GM18861 (cell line): Measurements from ENCODE around the gene FLAD1.

Source experiments
- ATAC-seq: cut with Tn5 transposase; IDR thresholded peaks from one replicate; pipeline ENCODE4 v1.9.1; 2021; ENCODE audit not compliant: unreplicated experiment

Gene FLAD1

GRCh38 chr1:155002464-155003226, 19.5 kb downstream of the FLAD1 start, which contains the start of gene ZBTB7B:
TSS of gene ZBTB7B (plus strand) at chr1:155002802. CDS start at chr1:155014661, 11,859 bp downstream.
- no peak for ATAC-seq

DNA sequence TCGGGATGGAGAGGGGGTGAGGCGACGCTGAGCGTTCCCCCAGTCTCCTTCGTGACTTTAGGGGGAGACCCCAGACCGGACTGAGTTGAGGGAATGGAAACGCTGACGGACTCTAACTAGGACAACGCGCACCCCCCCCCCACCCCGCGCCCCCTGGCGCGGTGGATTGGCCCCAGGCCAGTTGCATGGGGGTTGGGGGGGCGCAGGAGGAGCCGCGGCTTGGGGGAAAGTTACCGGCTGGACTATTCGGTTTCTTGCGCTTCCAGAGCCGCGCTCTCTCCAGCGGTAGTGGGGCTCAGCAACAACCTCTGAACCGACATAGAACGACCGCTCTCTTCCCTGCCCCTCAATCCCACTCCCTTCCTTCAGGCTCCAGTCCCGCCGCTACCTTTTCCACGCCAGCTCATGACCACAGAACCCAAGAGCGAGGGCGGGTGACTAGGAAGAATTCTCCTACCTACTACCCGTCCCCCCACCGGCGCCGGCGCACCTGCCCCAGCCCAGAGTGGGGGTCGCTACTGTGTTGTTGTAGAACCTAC, 20.2 kb downstream of the FLAD1 start:
- ATAC-seq, result no peak

DNA sequence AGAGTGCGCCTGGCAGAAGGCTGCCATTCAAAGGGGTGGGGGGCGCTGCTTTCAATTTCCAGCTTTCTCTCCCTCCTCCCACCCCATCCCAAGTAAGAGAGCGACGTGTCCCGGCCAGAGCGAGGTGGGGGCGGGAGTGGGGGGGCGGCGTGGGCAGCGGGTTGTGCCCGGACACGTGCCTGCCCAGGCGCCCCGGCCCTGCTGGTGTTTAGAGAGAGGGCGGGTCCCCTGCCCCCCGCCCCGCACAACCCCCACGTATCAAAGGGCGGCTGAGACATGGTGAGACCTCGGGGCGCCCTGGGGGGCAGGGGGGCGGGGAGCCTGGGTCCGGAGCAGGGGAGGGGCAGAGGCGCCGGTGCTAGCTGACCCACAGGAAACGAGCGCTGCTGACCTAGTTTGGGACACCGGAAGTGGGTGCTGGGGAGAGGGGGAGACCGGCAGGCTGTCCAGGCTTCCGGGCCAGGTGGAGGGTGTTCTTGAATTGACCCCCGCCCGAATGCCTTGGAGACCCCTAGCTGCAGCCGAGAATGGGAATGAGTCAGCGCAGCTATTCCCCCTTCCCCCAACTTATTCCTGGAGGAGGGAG, 20.7 kb downstream of the FLAD1 start:
- ATAC-seq, result no peak

GRCh38 chr1:155004352-155005075, 21.4 kb downstream of the FLAD1 start:
- no peak for ATAC-seq

- no peak for ATAC-seq
These were observed 22.2 kb downstream of the FLAD1 start for GRCh38 chr1:155005076-155006011.

GRCh38 chr1:155006601-155007101, 23.5 kb downstream of the FLAD1 start:
- ATAC-seq, result no peak

GRCh38 chr1:155007251-155007828, 24.2 kb downstream of the FLAD1 start:
- no peak for ATAC-seq

GRCh38 chr1:155008015-155008941, 25.1 kb downstream of the FLAD1 start:
- ATAC-seq, result no peak

DNA sequence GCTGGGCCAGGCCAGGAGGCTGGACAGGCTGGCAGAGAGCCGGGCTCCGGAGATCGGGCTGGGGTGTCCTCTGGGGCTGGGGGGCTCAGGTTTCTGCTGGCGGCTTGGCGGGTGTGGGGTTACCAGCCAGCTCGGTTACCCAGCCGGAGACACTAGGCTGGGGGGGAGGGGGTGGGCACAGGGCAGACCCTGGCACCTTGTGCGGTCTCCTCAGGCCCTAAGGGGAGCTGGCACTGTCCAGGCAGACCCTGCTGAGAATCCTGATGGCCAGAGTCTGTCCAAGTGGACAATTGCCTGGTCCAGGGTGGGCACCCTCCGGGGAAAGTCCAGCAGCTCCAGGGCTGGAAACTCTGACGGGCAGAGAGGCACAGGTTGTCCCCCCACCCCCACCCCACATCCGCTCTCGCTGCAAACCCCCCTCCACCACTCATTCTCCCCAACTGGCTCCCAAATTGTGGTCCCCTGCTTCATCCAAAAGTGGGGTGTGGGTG, 26.1 kb downstream of the FLAD1 start:
- ATAC-seq, result no peak

GRCh38 chr1:155009742-155010141, 26.6 kb downstream of the FLAD1 start:
- no peak for ATAC-seq

- no peak for ATAC-seq
These were observed 27.2 kb downstream of the FLAD1 start for GRCh38 chr1:155010211-155010918.

DNA sequence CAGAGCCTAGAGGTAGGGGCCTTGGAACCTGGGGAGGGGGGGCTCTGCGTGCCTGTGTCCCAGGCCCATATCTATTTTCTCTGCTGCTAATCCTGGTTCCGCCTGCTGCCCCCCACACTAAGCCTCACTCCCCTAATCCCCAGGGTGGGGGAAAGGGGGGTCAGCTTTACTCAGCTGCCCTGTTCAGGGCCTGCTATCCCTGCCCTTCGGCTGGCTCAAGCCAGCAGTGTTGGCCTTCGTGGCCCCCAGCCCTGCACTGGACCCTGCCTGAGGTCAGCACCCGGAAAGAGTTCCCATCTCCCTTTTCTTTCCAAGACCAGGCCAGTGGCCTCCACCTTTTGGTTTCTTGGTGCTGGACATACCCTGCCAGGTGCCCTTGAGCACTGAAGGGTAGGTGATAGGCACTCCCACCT, 27.9 kb downstream of the FLAD1 start:
- ATAC-seq, result no peak

DNA sequence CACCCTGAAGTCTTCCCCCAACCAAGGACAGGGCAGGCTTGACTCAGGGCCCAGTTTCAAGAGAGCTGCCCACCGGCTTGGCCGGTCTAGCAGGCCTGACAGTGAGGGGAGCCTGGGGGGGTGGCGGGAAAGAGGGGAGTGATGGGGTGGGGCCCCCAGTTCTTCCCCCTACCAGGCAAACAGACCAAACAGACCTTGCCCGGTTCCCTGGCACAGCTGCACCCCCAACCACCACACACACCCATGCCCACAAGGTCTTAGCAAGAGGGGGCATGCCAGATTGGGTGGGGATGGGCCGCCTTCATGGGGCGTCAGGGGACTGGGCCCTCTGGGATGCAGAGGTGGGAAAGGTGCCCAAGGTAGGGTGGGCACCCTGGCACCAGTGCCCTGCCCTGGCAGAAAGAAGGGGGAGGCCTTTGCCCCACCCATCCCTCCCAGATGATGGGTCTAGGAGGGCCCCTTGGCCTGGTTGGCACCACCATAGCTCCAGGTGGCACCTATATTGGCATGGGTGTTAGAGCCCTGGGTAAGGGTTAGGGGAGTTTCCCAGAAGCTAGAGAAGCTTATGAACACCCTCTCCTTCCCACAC, 28.4 kb downstream of the FLAD1 start:
- ATAC-seq, result no peak

- ATAC-seq, result no peak
These were observed 28.9 kb downstream of the FLAD1 start for GRCh38 chr1:155012026-155012546.

DNA sequence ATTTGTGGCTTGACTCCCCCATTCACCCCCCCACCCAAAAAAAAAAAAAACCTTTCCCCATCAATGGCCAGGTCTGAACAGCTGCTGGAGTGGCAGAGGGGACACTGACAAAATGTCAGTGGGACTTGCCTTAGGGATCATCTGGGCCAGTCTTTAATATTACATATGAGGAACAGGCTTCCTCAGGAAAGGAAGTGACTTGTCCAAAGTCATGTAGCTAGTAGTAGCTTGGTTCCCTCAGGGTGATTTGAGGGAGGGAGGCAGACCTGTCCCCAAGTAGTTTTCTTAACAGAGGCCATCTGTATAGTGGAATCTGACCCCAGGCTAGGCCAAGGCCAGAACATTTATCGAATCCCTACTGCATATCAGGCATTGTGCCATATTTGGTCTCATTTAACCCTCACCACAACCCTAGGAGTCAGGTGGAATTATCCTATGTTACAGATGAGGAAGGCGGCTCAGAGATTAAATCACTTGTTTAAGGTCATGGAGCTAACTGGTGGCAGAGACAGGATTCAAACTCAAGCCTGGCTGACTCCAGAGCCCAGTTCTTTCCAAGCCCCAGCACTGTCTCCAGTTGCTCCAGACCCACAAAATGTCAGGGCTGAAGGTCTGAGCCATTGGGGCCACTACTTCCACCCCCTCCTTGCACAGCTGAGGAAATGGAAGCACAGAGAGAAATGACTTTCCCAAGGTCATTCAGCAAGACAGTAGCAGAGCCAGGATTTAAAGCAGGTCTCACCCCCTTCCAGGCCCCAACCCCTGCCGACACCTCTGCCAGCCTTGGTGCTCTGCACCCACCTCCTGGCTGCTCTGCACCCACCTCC, 29.8 kb downstream of the FLAD1 start:
- no peak for ATAC-seq

GRCh38 chr1:155013632-155014031, 30.5 kb downstream of the FLAD1 start:
- no peak for ATAC-seq
